ENCODE measurements around the gene PERCC1.

DNA sequence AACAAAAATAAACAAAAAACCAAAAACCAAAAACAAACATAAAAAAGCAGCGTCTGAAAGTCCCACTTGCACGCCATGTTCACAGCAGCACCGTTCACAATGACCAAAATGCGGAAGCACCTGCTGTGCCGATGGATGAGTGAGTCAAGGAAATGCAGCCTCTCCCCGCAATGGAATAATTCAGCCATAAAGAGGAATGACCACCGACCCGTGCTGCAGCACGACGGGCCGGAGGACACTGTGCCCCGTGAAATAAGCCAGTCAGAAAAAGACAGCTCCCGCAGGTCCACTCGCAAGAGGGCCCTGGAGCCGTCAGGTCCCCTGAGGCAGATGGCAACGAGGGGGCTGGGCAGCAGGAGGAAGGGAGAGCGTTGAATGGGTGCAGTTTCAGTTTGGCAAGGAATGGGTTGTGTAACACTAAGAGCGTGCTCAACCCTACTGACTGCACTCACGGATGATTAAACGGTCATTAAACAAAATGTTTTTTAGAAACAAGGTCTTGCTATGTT is 38.9 kb downstream of the PERCC1 start:
- TF ChIP-seq, protein P1, sequence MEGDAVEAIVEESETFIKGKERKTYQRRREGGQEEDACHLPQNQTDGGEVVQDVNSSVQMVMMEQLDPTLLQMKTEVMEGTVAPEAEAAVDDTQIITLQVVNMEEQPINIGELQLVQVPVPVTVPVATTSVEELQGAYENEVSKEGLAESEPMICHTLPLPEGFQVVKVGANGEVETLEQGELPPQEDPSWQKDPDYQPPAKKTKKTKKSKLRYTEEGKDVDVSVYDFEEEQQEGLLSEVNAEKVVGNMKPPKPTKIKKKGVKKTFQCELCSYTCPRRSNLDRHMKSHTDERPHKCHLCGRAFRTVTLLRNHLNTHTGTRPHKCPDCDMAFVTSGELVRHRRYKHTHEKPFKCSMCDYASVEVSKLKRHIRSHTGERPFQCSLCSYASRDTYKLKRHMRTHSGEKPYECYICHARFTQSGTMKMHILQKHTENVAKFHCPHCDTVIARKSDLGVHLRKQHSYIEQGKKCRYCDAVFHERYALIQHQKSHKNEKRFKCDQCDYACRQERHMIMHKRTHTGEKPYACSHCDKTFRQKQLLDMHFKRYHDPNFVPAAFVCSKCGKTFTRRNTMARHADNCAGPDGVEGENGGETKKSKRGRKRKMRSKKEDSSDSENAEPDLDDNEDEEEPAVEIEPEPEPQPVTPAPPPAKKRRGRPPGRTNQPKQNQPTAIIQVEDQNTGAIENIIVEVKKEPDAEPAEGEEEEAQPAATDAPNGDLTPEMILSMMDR (conservative IDR thresholded peaks at IDR 0.05; ENCODE audit: low read length), result no peak
- no peak for TF ChIP-seq EZH2phosphoT487 (IDR thresholded peaks at IDR 0.05; ENCODE audit: borderline replicate concordance, low read depth, low read length)

Measured in OCI-LY7 (cell line).